Endodermal cell (in vitro differentiated cells): ENCODE data around the gene EHD3. TPM values are rescaled to one million over a fixed set of nuclear protein-coding genes. Genes with fewer than 3 reads are reported as not detected.

Source experiments
- DNase-seq: peaks from one replicate; pipeline ENCODE4 v3.0.0-alpha.2; 2017
- H3K27ac ChIP-seq: 2 replicates; pipeline ENCODE4 v1.5.1; 2013; ENCODE audit warnings: mild to moderate bottlenecking, low read depth, low read length, moderate library complexity
- H3K27me3 ChIP-seq: 2 replicates; pipeline ENCODE4 v1.6.1; 2013; ENCODE audit warnings: mild to moderate bottlenecking, low read length, moderate library complexity; ENCODE audit not compliant: insufficient read depth, control insufficient read depth, poor library complexity, severe bottlenecking
- H3K36me3 ChIP-seq: 2 replicates; pipeline ENCODE4 v1.7.0; 2013; ENCODE audit warnings: mild to moderate bottlenecking, low read length, moderate library complexity; ENCODE audit not compliant: control insufficient read depth, insufficient read depth
- H3K4me1 ChIP-seq: one replicate; pipeline ENCODE4 v1.7.0; 2013; ENCODE audit warnings: low read length; ENCODE audit not compliant: control insufficient read depth, insufficient read depth
- H3K4me3 ChIP-seq: 2 replicates; pipeline ENCODE4 v1.5.1; 2013; ENCODE audit warnings: mild to moderate bottlenecking, low read length, moderate library complexity
- H3K9ac ChIP-seq: 2 replicates; pipeline ENCODE4 v1.6.1; 2013; ENCODE audit warnings: mild to moderate bottlenecking, low read length, moderate library complexity; ENCODE audit not compliant: poor library complexity, severe bottlenecking; ENCODE audit errors: extremely low read depth
- H3K9me3 ChIP-seq: 2 replicates; pipeline ENCODE4 v1.6.1; 2013; ENCODE audit warnings: mild to moderate bottlenecking, low read length, moderate library complexity; ENCODE audit not compliant: control insufficient read depth
- H3K27ac Mint-ChIP-seq: 2 replicates; pipeline ENCODE4 v1.8.0; 2020; ENCODE audit warnings: mixed read lengths
- H3K27me3 Mint-ChIP-seq: 2 replicates; pipeline ENCODE4 v1.8.0; 2021; ENCODE audit warnings: mild to moderate bottlenecking, mixed read lengths; ENCODE audit not compliant: insufficient read depth
- H3K36me3 Mint-ChIP-seq: 2 replicates; pipeline ENCODE4 v1.8.0; 2020; ENCODE audit warnings: low read depth, mixed read lengths
- H3K4me1 Mint-ChIP-seq: 2 replicates; pipeline ENCODE4 v1.8.0; 2020; ENCODE audit warnings: mixed read lengths
- H3K4me3 Mint-ChIP-seq: 2 replicates; pipeline ENCODE4 v1.8.0; 2020; ENCODE audit warnings: mild to moderate bottlenecking, moderate library complexity, mixed read lengths
- H3K9me3 Mint-ChIP-seq: 2 replicates; pipeline ENCODE4 v1.8.0; 2020; ENCODE audit warnings: mild to moderate bottlenecking, mixed read lengths
- WGBS, 2 experiments: methylation state at CpG; one replicate each; pipeline versions ENCODE4 v1.1.5 to v1.1.7; 2013; ENCODE audit warnings: missing lambda C conversion rate in 2 of 2, mixed read lengths in 1 of 2; ENCODE audit not compliant: insufficient coverage in 1 of 2, insufficient read length in 1 of 2; 5-methylcytosine and 5-hydroxymethylcytosine counted together
- total RNA-seq, 2 donors: library from RNA; stranded (reverse); fragmentation: NEBNext Ultra II Directional in 1 of 2; extraction: Animal tissue kit (Norgen Biotek cat#: 25700) in 1 of 2; gene quantifications; 2 replicates in 1 of 2; 3 replicates in 1 of 2; pipeline ENCODE4 v1.2.1, GENCODE V29; 2021
- TF ChIP-seq, protein P1 (sequence below): fragments of 200-600 bp; sonication (generic); conservative IDR thresholded peaks from 2 replicates; pipeline ENCODE4 v1.5.0; 2021; ENCODE audit warnings: antibody characterized with exemption, mild to moderate bottlenecking

Gene EHD3
- total RNA-seq, 2 donors from 2014 or later = 10.7 to 15.5 TPM

DNA sequence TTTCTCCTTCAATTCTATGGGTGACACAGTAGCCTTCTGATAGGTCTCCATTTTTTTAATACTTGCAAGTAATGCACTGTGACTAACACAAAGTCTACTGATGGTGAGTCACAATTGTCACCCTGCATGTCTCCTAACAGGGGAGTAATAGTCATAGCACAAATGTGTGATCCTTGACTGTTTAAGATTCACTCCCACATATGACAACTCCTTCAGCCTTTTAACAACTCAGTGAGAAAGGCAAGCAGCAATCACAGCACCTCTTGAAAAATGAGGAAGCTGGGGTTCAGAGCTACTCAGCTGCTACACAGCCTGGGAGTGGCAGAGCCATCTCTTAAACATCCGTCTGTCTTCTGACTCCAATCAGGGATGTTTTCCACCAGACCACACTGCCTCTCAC, 63.8 kb downstream of the EHD3 start:
- Mint-ChIP-seq H3K4me3 (no peak overlapping the region), H3K27me3 (peaks cover 9% of the 10 kb centered on the region)
- WGBS, 2 experiments = 80 to 97% methylated on average over 1 of the region's 1 CpG

DNA sequence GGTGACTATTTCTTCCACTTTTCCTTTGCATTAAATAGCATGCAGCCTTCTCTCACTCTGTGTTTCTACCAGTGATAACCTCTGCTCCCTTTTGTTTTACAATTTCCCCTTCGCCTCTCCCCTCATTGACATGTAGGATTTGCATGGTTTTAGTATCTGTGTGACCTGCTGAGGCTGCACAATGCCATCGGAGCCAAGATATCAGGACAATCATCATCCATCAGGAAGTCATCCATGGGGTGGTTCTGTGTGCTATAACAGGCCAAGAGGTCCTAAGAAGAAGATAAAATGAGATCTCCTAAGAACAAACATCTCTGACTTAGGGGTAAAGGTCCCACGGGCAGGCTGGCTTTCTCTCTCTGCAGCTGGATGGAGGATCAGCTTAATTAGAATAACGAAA, 65.6 kb downstream of the EHD3 start:
- H3K36me3 Mint-ChIP-seq = no peaks in the 10 kb centered on the region
- H3K9ac ChIP-seq = no peak overlapping the region
- H3K27me3 ChIP-seq = no peaks in the 10 kb centered on the region
- WGBS, 2 experiments = 0 to 13% methylated on average over 1 to 4 of the region's 4 CpGs
- DNase-seq = peak; percentile 74
- H3K4me3 ChIP-seq = peak overlapping the region; percentile 11
- no peaks in the 10 kb centered on the region for H3K9me3 Mint-ChIP-seq
- no peak overlapping the region for H3K27ac ChIP-seq
- peaks cover 53% of the 10 kb centered on the region for H3K4me1 Mint-ChIP-seq
- no peaks in the 10 kb centered on the region for H3K36me3 ChIP-seq
- H3K4me3 Mint-ChIP-seq = no peak overlapping the region
- no peaks in the 10 kb centered on the region for H3K9me3 ChIP-seq
- peaks cover 9% of the 10 kb centered on the region for H3K27me3 Mint-ChIP-seq
- H3K4me1 ChIP-seq = peaks cover 24% of the 10 kb centered on the region
- TF ChIP-seq, protein P1, sequence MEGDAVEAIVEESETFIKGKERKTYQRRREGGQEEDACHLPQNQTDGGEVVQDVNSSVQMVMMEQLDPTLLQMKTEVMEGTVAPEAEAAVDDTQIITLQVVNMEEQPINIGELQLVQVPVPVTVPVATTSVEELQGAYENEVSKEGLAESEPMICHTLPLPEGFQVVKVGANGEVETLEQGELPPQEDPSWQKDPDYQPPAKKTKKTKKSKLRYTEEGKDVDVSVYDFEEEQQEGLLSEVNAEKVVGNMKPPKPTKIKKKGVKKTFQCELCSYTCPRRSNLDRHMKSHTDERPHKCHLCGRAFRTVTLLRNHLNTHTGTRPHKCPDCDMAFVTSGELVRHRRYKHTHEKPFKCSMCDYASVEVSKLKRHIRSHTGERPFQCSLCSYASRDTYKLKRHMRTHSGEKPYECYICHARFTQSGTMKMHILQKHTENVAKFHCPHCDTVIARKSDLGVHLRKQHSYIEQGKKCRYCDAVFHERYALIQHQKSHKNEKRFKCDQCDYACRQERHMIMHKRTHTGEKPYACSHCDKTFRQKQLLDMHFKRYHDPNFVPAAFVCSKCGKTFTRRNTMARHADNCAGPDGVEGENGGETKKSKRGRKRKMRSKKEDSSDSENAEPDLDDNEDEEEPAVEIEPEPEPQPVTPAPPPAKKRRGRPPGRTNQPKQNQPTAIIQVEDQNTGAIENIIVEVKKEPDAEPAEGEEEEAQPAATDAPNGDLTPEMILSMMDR = no peak
- H3K27ac Mint-ChIP-seq = no peak overlapping the region

More for the DNA sequence above, 63.8 kb downstream of the EHD3 start:
- Mint-ChIP-seq H3K4me1 (peaks cover 49% of the 10 kb centered on the region), H3K27ac (no peak overlapping the region), H3K36me3 (no peaks in the 10 kb centered on the region), H3K9me3 (no peaks in the 10 kb centered on the region)
- Histone ChIP-seq H3K27ac (no peak overlapping the region), H3K27me3 (no peaks in the 10 kb centered on the region), H3K36me3 (no peaks in the 10 kb centered on the region), H3K9ac (no peak overlapping the region), H3K9me3 (no peaks in the 10 kb centered on the region), H3K4me3 (no peak overlapping the region), H3K4me1 (peaks cover 18% of the 10 kb centered on the region)
- TF ChIP-seq, protein P1 = no peak
- peak; percentile 45 for DNase-seq

DNA sequence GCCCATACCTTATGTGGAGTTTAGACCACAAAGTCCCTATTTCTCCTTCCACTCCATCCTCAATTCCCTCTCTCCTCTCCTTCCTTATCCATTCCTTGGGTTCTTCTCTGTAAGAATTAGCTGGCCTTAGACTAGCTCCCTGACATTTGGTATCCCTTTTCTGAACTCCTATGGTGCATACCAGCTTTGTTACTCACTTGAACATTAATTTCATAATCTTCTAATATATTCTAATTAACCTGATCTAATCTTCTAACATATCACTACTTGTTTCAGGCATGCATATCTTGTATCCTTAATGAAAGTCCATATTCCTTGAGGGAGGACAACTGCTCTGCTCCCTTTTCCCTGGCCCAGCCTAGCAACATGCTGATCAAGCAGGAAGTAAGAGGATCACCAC, 66.4 kb downstream of the EHD3 start:
- no peaks in the 10 kb centered on the region for H3K9me3 ChIP-seq
- H3K4me3 ChIP-seq = no peak overlapping the region
- Mint-ChIP-seq H3K27me3 (peaks cover 5% of the 10 kb centered on the region), H3K9me3 (no peaks in the 10 kb centered on the region), H3K36me3 (no peaks in the 10 kb centered on the region), H3K27ac (no peak overlapping the region), H3K4me3 (no peak overlapping the region), H3K4me1 (peaks cover 53% of the 10 kb centered on the region)
- no peak overlapping the region for H3K27ac ChIP-seq
- H3K4me1 ChIP-seq = peaks cover 28% of the 10 kb centered on the region
- H3K27me3 ChIP-seq = no peaks in the 10 kb centered on the region
- TF ChIP-seq, protein P1 = no peak
- no peaks in the 10 kb centered on the region for H3K36me3 ChIP-seq
- DNase-seq = no peak
- no peak overlapping the region for H3K9ac ChIP-seq
